Fibroblast of mammary gland (primary cell): ENCODE results near the gene ARHGAP32.
"Not testable (repeated sequence)": the region's sequence is repeated elsewhere in the genome, so short reads cannot be mapped to it uniquely, and the experiment has no call there.

Experiments
- DNase-seq: peaks from one replicate; pipeline ENCODE4 v3.0.0-alpha.2; 2010; ENCODE audit warnings: low read depth
- H3K4me3 ChIP-seq: 2 replicates; pipeline ENCODE4 v1.5.1; 2011; ENCODE audit warnings: low read depth, mild to moderate bottlenecking, low read length, moderate library complexity; ENCODE audit not compliant: control insufficient read depth
- CTCF ChIP-seq: conservative IDR thresholded peaks from 2 replicates; pipeline ENCODE4 v1.5.1; 2011; ENCODE audit warnings: low read depth, low read length, inconsistent platforms; ENCODE audit not compliant: control insufficient read depth, insufficient read depth

ARHGAP32 gene

GRCh38 chr11:128924104-128924503, 268.0 kb downstream of the ARHGAP32 start:
- DNase-seq: no peak
- no peak overlapping the region for H3K4me3 ChIP-seq
- TF ChIP-seq CTCF: no peak

GRCh38 chr11:128921793-128922192, 270.3 kb downstream of the ARHGAP32 start:
- DNase-seq: no peak
- no peak for TF ChIP-seq CTCF
- no peak overlapping the region for H3K4me3 ChIP-seq

- no peak for DNase-seq
- TF ChIP-seq CTCF: no peak
Observed at GRCh38 chr11:128920666-128921065, 271.5 kb downstream of the ARHGAP32 start.

GRCh38 chr11:128919635-128920034, 272.5 kb downstream of the ARHGAP32 start:
- not testable (repeated sequence) for H3K4me3 ChIP-seq, DNase-seq

More at GRCh38 chr11:128920666-128921065, 271.5 kb downstream of the ARHGAP32 start:
- no peak overlapping the region for H3K4me3 ChIP-seq

GRCh38 chr11:128919216-128919615, 272.9 kb downstream of the ARHGAP32 start:
- H3K4me3 ChIP-seq: no peak overlapping the region
- no peak for TF ChIP-seq CTCF
- no peak for DNase-seq

- TF ChIP-seq CTCF: no peak
- no peak for DNase-seq
Observed at GRCh38 chr11:128917144-128917724, 274.9 kb downstream of the ARHGAP32 start.

GRCh38 chr11:128916681-128917080, 275.4 kb downstream of the ARHGAP32 start:
- DNase-seq: no peak
- no peak for TF ChIP-seq CTCF
- no peak overlapping the region for H3K4me3 ChIP-seq

More at GRCh38 chr11:128917144-128917724, 274.9 kb downstream of the ARHGAP32 start:
- H3K4me3 ChIP-seq: no peak overlapping the region
